ENCODE data around the gene MSX1. TPM values are rescaled to one million over a fixed set of nuclear protein-coding genes. Genes with fewer than 3 reads are reported as not detected.

MSX1 gene
- total and polyA plus RNA-seq, 2 of the 13 experiments (the other 11 are each of a cell fraction or from before 2014, with no cell fraction given): 12.1 to 14.9 TPM

- TF ChIP-seq NR3C1 (CRISPR knock-in tag; IDR thresholded peaks at IDR 0.05) (no peak), ZNF12 (CRISPR knock-in tag; IDR thresholded peaks at IDR 0.05) (peak; percentile 98), STAG1 (CRISPR knock-in tag; IDR thresholded peaks at IDR 0.05) (0 out of 2 replicates have a peak, but pooled peaks have one; percentile 13), ZBTB42 (CRISPR knock-in tag; IDR thresholded peaks at IDR 0.05) (no peak)
Measured at GRCh38 chr4:4836044-4836443, 23.4 kb upstream of the MSX1 start (continued).

GRCh38 chr4:4837316-4837715 is 22.1 kb upstream of the MSX1 start:
- Histone ChIP-seq H3K9me3 (ENCODE audit: low read length) (0 out of 2 replicates have a peak, but pooled peaks cover 4% of the 10 kb centered on the region), H2AFZ (ENCODE audit: low read length) (no peak overlapping the region), H3K27me3 (ENCODE audit: control insufficient read depth in 1 of 2, insufficient read depth in 2 of 2, low read length in 2 of 2) (peaks cover 0 to 3% of the 10 kb centered on the region in 2 experiments; a peak in 1 of 5 replicates), H3K4me3 (replicated peaks in 1 of 3; ENCODE audit: insufficient read depth in 1 of 3, low read depth in 2 of 3, low read length in 3 of 3) (no peak overlapping the region), H3K27ac (ENCODE audit: extremely low read length, insufficient read depth, low read length) (no peak overlapping the region), H3K4me2 (ENCODE audit: low read depth, low read length) (no peak overlapping the region), H3K9ac (ENCODE audit: insufficient read depth, low read depth, low read length) (no peak overlapping the region), H3K36me3 (replicated peaks in 1 of 2; ENCODE audit: control insufficient read depth in 1 of 2, insufficient read depth in 2 of 2, low read length in 2 of 2) (no peaks in the 10 kb centered on the region), H3K4me1 (ENCODE audit: insufficient read depth, low read length) (peaks cover 50% of the 10 kb centered on the region), H3K79me2 (ENCODE audit: insufficient read depth, low read length) (no peaks in the 10 kb centered on the region), H4K20me1 (ENCODE audit: insufficient read depth, low read length) (no peaks in the 10 kb centered on the region)
- ChIA-PET CTCF (ENCODE audit: low intra/inter-chr PET ratio, low total read pairs) (no interaction called here), POLR2A (no interaction called here)
- ATAC-seq: no peak
- 58% methylated on average over 2 of the region's 2 CpGs for WGBS (ENCODE audit: low lambda C conversion rate)
- in situ Hi-C loops (cut with HindIII; ENCODE audit: extremely low pct_ligation_motif_present, low pct_unique_long_range_greater_than_20kb) (no loop called here), intact Hi-C loops (cut with micrococcal nuclease; ENCODE audit: unreplicated experiment) (no loop called here)
- no peak for FAIRE-seq
- no TSS peak for BruUV-seq (replicated peaks)
- TF ChIP-seq DR1 (CRISPR knock-in tag; IDR thresholded peaks at IDR 0.05) (no peak), ZNF562 (CRISPR knock-in tag; IDR thresholded peaks at IDR 0.05; ENCODE audit: borderline replicate concordance) (no peak), ZNF18 (CRISPR knock-in tag; IDR thresholded peaks at IDR 0.05; ENCODE audit: insufficient replicate concordance) (no peak), NFATC3 (CRISPR knock-in tag; IDR thresholded peaks at IDR 0.05) (no peak), ZNF484 (CRISPR knock-in tag; IDR thresholded peaks at IDR 0.05; ENCODE audit: borderline replicate concordance, low read depth) (no peak), PLSCR1 (CRISPR knock-in tag; IDR thresholded peaks at IDR 0.05; ENCODE audit: borderline replicate concordance) (no peak), JARID2 (CRISPR knock-in tag; IDR thresholded peaks at IDR 0.05; ENCODE audit: insufficient replicate concordance) (no peak), CHD2 (IDR thresholded peaks at IDR 0.05; ENCODE audit: low read depth, low read length) (no peak), ZNF747 (CRISPR knock-in tag; IDR thresholded peaks at IDR 0.05; ENCODE audit: borderline replicate concordance) (no peak), BCL6 (CRISPR knock-in tag; IDR thresholded peaks at IDR 0.05) (no peak)
- no peak for DNase-seq (ENCODE audit: low spot score)
